GM19438 (cell line): Measurements from ENCODE around the gene CRACR2A.

Experiments used
- ATAC-seq: cut with Tn5 transposase; IDR thresholded peaks from one replicate; pipeline ENCODE4 v1.9.1; 2021; ENCODE audit warnings: low read depth; ENCODE audit not compliant: unreplicated experiment

CRACR2A gene

DNA sequence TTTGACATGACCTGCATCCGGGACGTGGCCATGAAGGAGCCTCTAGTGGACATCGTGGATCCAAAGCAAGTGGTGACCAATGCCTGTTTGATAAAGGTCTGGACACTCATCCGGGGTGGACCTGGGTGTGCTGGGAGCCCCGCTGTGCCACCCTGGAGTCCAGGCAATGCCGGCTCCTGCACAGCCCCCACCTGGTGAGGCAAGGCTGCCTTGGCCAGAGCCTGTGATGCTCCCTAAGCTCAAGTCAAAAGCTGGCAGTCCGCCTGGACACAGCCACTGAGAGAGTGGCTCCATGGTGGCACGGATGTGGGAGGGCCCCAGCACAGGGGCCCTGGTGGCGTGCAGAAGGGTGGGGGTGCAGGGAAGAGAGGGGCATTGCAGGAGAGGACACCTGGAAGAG is 176.0 kb downstream of the CRACR2A start:
- no peak for ATAC-seq

DNA sequence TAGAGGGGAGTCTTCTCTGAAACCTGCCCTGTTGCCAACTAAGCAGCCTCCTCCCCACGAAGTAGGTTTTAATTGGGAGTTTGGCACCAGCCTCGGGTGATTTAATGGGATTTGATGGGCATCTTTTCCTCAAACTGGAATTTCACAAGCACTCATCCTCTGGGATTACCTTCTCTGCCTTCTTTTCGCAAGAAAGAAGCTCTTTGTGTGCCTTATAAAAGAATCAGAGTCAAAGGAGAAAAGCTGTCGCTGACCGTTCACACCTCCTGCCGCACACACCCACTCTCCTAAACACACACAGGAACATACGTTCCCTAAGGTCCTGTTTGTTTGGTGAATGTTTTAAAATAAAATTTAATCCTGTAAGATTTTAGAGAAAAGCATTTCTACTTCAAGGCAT is 177.9 kb downstream of the CRACR2A start:
- no peak for ATAC-seq

DNA sequence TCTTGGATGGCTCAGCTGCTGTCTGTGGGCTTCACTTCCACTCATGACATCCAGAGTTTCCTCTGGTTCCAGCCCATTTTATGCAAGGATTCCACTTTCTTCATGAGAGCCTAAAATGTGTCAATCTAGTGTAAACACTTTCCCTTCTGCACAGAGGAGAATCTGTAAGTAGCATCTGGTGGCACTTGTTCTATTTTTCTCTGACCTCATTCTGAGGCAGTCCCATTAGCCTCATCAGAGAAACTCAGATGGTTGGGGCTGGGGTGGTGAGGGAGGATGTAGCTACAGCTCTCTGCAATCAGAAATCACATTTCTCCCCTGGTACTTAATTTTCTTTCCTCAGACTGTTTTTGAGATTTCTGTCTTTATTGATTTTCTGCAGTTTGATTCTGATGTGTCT is 180.3 kb downstream of the CRACR2A start:
- no peak for ATAC-seq

DNA sequence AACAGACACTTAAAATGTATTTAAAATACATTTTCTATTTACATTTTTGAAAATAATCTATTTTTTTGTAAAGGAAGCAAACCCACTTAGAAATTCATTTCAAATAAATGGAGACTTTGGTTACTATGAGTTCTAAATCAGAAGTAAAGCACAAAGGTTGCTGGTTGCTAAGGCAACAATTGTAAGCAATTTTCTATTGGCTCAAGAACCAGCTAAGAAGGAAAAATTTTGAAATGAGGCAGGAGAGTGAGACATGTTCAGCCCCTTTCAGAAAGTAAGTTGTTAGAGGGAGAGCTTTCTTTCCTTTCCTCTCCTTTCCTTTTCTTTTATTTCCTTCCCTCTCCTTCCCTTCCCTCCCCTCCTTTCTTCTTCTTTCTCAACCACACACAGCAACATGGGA is 181.2 kb downstream of the CRACR2A start:
- ATAC-seq, result no peak

DNA sequence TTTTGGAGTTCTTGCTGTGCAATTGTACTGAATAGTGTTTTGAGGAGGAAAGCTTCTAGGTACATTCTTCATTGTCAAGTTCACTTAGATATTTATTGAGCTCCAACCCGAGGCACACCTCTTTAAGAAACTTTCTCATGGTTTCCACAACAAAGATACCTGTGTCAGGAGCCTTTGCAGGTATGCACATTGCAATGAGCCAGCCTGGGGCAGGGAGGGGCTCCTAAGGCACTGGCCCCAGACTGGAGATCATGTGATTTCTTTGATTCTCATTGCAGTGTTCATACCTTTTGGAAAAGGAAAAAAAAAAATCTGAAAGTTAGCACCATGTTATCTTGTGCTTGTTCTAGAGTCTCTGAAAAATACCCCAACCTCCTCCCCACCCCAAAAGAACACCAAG is 181.6 kb downstream of the CRACR2A start:
- ATAC-seq, result no peak

DNA sequence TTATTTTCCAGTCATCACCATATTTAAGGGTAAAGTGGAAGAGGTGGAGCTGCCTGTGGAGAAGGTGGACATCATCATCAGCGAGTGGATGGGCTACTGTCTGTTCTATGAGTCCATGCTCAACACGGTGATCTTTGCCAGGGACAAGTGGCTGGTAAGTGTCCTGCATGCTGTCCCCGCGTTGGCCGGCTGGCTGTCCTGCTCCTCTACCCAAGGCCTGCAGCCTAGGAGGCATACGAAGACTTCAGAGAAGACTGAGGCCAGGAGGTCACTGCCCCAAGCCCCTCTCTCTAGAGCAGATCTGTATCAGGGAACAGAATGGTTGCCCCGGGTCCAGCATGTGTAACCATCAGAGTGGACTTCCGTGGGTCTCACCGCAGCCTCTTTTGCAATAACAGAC is 184.2 kb downstream of the CRACR2A start:
- ATAC-seq, result no peak

DNA sequence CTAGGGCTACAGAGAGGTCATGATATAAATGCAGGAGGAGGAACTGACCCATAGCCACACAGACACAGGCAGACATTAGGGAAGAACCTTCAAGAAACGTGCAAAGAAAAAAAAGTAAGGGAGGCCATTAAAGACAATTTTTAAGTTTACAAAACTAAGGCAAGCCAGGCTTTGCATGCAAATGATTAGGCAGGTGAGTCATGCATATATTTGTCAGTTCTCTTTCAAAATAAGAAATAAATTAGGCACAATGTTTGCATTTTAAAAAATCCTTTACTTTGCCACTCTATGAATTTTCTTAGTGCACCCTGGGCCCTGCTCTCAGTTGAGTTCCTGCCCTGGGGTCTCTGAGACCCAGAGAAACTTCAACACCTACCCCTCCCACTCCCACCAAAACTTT is 186.9 kb downstream of the CRACR2A start:
- no peak for ATAC-seq
